ENCODE measurements around the gene YEATS4. TPM values are rescaled to one million over a fixed set of nuclear protein-coding genes. Genes with fewer than 3 reads are reported as not detected.

Gene YEATS4
- total and polyA plus RNA-seq, 9 of the 15 experiments (the other 6 are each of a cell fraction or from before 2014, with no cell fraction given): 25.9 to 92.2 (median 49.2) TPM

GRCh38 chr12:69428351-69429073, 69.0 kb downstream of the YEATS4 start:
- Histone ChIP-seq H3K79me2 (ENCODE audit: control insufficient read depth, insufficient read depth, low read length) (no peaks in the 10 kb centered on the region), H4K20me1 (replicated peaks; ENCODE audit: control insufficient read depth, insufficient read depth, low read length) (no peaks in the 10 kb centered on the region), H3K4me2 (ENCODE audit: insufficient read depth, low read length) (no peak overlapping the region), H3K27me3 (ENCODE audit: control insufficient read depth in 2 of 2, insufficient read depth in 2 of 2, low read length in 2 of 2) (no peaks in the 10 kb centered on the region; a peak in 1 of 5 replicates), H3K9ac (ENCODE audit: insufficient read depth in 1 of 2, low read depth in 2 of 2, low read length in 2 of 2) (no peak overlapping the region), H3K4me1 (replicated peaks in 1 of 2; ENCODE audit: control insufficient read depth in 2 of 2, insufficient read depth in 2 of 2, low read length in 2 of 2) (peaks cover 0 to 11% of the 10 kb centered on the region in 2 experiments; a peak in 3 of 5 replicates), H3K27ac (ENCODE audit: extremely low read depth, low read depth, low read length) (no peak overlapping the region), H3K4me3 (no peak overlapping the region), H2AFZ (ENCODE audit: low read depth, low read length) (no peak overlapping the region), H3K9me3 (replicated peaks; ENCODE audit: control insufficient read depth, insufficient read depth, low read depth, low read length) (no peaks in the 10 kb centered on the region), H3K9me1 (ENCODE audit: control insufficient read depth, insufficient read depth, low read length) (no peaks in the 10 kb centered on the region), H3K36me3 (ENCODE audit: control insufficient read depth, insufficient read depth, low read length) (no peaks in the 10 kb centered on the region)
- 0 out of 2 replicates have a peak, but pooled peaks have one; percentile 21 for TF ChIP-seq CEBPB (tag; IDR thresholded peaks at IDR 0.05)
- no peak for TF ChIP-seq ZNF717 (CRISPR knock-in tag; IDR thresholded peaks at IDR 0.05)
- TF ChIP-seq BCLAF1 (IDR thresholded peaks at IDR 0.05; ENCODE audit: borderline replicate concordance in 1 of 2, control insufficient read depth in 1 of 2, low read depth in 2 of 2, low read length in 1 of 2): no peak
- no peak; the same call in 2 of the 3 replicates for ATAC-seq
- no peak for DNase-seq (ENCODE audit: extremely low read depth in 1 of 4, low spot score in 3 of 4)
- in situ Hi-C loops (cut with MboI) (no loop called here), intact Hi-C loops (cut with micrococcal nuclease) (no loop called here)
- POLR2A ChIA-PET: interaction anchor here (0.6 kb wide), 1 partner anchor 1022 kb away, joined by 3 read pairs; no protein-coding TSS in a partner anchor
- BruUV-seq (replicated peaks): no TSS peak
- no peak for FAIRE-seq
- WGBS (ENCODE audit: insufficient coverage, low coverage, missing lambda C conversion rate): 63% methylated on average over 7 of the region's 7 CpGs
- CTCF ChIA-PET (ENCODE audit: low intra/inter-chr PET ratio): no interaction called here
